NCI-H748 treated with DMSO at 0.1 percent for 48 hours (cell line): Measurements from ENCODE around the gene SMU1.
"Not testable (repeated sequence)": the region's sequence is repeated elsewhere in the genome, so short reads cannot be mapped to it uniquely, and the experiment has no call there.

Source experiments
- DNase-seq: peaks from one replicate; lab custom pipeline; 2025; lab: John Stamatoyannopoulos, UW

SMU1 gene

DNA sequence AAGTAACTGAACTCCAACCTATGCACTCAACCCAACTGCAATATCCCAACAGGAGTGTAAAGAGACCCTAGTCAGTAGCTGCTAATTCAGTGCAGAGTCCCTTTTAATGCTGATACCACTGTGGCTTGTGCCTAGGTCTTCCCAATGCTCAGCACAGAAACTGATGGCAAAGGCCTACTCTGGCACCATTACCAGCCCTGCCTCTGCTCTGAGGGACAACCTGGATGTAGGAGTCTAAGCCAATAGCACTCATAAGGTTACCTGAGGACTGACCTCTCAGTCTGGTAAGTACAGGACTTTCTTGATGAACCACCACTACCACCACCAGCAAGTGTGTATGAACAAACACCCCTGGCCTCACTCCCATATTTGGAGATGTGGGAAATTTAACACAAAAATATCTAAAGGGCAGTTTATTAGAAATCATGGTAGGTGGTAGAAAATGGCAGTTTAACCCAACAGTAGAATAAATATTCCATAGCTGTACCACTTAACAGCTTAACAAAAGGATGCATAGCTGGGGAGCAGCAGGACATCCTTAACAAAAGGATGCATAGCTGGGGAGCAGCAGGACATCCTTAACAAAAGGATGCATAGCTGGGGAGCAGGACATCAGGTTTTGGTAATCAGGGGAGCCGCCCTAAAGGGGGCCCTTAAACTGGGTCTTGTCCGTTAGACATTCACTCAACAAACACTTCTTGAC lies 62.4 kb downstream of the SMU1 start:
- no peak for DNase-seq

DNA sequence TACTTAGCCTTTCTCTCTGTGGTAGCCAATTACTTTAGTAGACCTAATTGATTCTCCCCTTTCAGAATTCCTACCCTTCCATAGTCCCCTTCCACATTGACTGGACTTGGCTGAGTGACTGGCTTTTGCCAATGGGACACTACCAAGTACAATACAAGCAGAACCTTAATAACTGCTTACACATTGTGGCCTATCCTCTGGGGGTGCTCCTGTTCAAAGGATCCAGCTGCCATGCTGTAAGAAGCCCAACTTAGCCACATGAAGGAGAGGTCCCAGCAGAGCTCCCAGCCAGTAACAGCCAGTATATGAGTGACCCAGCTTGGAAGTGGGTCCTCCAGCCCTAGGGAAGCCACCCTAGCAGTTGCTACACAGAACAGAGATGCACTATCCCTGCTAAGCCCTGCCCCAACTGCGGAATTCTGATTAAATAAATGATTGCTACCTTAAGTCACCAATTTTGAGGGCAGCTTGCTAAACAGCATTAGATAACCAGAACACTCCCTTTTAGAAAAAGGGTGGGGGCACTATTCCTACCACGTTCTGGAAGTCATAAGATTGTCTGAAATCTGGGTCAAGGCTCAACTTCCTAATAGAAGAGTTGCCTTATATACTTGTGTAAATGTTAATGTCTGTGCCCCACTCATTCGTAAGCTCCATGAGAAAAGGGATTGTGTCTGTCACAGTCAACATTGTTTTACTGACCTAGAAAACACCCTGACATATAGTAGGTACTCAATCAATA lies 64.0 kb downstream of the SMU1 start:
- DNase-seq, result no peak

DNA sequence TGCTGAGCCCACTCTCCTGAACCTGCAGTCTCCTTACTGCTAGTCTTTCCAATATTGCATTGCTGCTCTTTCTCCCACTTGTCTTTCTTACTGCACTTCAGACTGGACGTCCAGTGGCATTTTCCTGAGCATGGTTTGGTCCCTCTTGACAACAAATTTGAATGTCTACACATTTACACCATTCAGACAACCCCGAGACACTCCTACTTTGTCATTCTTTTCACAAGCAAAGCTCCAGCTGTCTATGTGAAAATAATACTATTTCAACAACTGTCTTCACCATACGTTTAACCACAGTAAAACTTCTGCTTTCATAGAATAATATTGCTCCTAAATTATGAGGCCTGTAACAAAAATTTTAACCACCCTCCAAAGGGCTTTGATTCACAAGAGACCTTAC lies 64.6 kb downstream of the SMU1 start:
- DNase-seq, result no peak

DNA sequence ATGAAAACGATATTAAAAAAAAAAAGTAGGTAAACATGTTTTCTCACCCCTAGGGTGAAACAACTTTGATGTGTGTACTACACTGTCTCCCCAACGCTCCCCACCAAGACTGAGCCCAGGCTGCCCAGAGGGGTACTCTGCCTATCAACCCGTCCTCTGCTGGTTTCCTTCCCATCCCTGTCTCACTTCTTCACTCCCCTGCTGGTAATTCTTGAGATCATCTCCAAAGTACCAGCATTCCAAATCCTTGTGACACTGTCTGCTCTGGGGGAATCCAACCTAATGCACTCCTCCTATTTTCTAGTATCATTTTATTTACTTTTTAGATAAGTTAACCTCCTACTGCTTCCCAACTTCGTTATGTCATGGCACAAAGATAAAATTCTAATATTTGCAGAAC lies 68.7 kb downstream of the SMU1 start:
- DNase-seq, result no peak

DNA sequence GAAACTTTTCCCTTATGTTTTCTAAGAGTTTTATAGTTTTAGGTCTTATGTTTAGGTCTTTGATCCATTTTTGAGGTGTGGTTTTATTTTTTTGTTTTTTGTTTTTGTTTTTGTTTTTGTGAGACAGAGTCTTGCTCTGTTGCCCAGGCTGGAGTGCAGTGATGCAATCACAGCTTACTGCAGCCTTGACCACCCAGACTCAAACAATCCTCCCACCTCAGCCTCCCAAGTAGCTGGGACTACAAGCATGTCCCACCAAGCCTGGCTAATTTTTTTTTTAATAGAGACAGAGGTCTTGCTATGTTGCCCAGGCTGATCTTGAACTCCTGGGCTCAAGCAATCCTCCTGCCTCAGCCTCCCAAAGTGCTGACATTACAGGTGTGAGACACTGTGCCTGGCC lies 71.1 kb downstream of the SMU1 start:
- DNase-seq, result not testable (repeated sequence)

DNA sequence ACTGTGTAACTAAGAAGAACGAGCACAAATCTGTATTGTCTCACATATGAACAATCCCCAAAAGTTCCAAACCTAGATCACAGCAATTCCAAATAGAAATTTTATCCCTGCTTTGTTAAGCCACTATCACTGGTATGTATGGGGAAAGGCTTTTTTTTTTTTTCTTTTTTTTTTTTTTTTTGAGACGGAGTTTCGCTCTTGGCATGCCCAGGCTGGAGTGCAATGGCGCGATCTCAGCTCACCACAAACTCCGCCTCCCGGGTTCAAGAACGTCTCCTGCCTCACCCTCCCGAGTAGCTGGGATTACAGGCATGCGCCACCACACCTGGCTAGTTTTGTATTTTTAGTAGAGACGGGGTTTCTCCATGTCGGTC lies 75.8 kb downstream of the SMU1 start:
- DNase-seq, result not testable (repeated sequence)

DNA sequence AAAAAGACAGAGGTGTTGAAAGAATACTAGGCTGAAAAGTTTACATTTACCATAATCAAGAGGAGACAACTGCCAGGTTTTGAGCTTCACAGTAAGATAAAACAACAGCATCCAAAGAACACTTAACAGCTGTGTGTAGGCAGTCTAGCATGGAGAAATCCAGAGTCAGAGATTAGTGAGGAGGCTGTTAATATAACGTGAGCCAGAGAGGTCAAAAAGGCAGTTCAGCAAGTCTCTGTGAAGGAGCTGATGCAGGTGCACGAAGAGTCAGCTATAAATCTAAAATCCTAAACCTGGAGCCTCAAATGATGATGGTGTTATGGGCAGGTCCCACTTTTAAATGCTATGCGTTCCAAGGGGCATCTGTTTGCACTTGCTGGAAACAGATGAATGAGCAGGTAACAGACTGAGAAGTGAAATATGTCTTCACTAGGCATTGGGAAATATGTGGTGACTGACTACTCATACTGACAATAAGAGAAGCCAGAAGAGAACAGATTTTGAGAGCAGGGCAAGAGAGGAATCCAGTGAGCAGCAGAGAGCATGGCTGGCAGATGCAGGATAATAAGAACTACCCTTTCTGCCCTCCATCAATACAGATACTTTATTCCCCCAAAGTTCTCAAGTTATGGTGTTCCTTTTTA lies 83.8 kb downstream of the SMU1 start:
- DNase-seq, result no peak

DNA sequence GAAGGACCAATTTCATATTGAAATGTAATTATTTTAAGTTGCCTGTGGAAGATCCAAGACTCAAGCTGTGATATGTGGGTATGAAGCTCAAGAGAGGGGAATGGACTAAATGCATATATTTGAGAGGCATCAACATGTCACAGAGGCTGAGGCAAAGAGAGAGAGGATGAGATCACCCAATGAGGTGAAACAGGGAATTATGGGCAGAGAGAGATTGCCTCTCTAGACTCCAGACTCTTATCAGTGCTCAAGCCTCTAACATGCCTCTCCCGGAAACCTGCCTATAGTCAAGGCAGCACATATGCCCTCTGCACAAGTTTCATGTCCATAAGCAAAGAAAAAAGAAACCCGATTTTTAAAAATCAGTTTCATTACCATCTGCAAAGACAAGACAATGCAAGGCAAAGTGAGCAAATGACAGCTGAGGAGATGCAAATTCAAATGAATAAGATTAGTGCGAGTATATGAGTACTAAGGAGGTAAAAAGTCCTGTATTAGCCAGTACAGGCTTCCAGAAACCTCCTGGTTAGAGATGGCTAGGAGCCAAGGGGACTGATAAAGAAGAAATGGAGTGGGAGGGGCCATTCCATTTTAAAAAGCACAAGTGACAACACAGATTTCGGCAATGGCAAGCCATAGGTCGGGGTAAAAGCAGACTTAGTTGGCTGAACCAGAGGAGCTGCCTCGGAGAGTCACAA lies 84.4 kb downstream of the SMU1 start:
- DNase-seq, result no peak
